ENCODE data around the gene LSM12. TPM values are rescaled to one million over a fixed set of nuclear protein-coding genes. Genes with fewer than 3 reads are reported as not detected.

LSM12 gene
- polyA plus RNA-seq, 1 of the 3 experiments (the other 2 are of a cell fraction): 26.6 TPM

- peaks cover 16 to 55% of the 10 kb centered on the region in 2 experiments for H3K36me3 ChIP-seq (replicated peaks in 1 of 2; ENCODE audit: control insufficient read depth in 1 of 2, insufficient read depth in 2 of 2, low read length in 1 of 2)
- no peak overlapping the region for H3K4me2 ChIP-seq
- peaks cover 38% of the 10 kb centered on the region for H3K79me2 ChIP-seq (ENCODE audit: insufficient read depth)
- no peaks in the 10 kb centered on the region for H4K20me1 ChIP-seq (ENCODE audit: insufficient read depth)
- H3F3A ChIP-seq (replicated peaks; ENCODE audit: insufficient read depth): peaks cover 11% of the 10 kb centered on the region
- H3K9ac ChIP-seq: no peak overlapping the region
- H3K4me3 ChIP-seq (ENCODE audit: low read depth in 2 of 2, low read length in 1 of 2): no peak overlapping the region
- no peak overlapping the region for H3K27ac ChIP-seq (ENCODE audit: low read depth in 2 of 2, low read length in 1 of 2)
- 95% methylated on average over 10 of the region's 10 CpGs for WGBS (ENCODE audit: low lambda C conversion rate)
- TF ChIP-seq USF2 (IDR thresholded peaks at IDR 0.05; ENCODE audit: borderline replicate concordance, low read depth, low read length) (no peak), RFX5 (IDR thresholded peaks at IDR 0.05; ENCODE audit: low read length) (no peak), SIN3A (IDR thresholded peaks at IDR 0.05; ENCODE audit: borderline replicate concordance, low read depth, low read length) (no peak), ZBTB33 (IDR thresholded peaks at IDR 0.05; ENCODE audit: borderline replicate concordance, low read depth) (no peak), FOSL2 (IDR thresholded peaks at IDR 0.05; ENCODE audit: borderline replicate concordance, low read depth) (no peak)
- no peak for DNase-seq
- H3K9me2 ChIP-seq: no peaks in the 10 kb centered on the region
- H3K9me3 ChIP-seq: no peaks in the 10 kb centered on the region
- ChIA-PET POLR2A (interaction anchor here (1.1 kb wide), 1 partner anchor 12 kb away, joined by 3 read pairs; no protein-coding TSS in a partner anchor), CTCF (interaction anchor here (1.3 to 3.5 kb wide), 2 partner anchors 8 to 130 kb away, joined by 3 to 20 read pairs; no protein-coding TSS in a partner anchor)
- H3K27me3 ChIP-seq (ENCODE audit: insufficient read depth): no peaks in the 10 kb centered on the region
- H3K4me1 ChIP-seq (ENCODE audit: control insufficient read depth in 1 of 2, insufficient read depth in 2 of 2, low read depth in 1 of 2, low read length in 1 of 2): peaks cover 3 to 7% of the 10 kb centered on the region in 2 experiments; a peak in 2 of 4 replicates
- H2AFZ ChIP-seq (ENCODE audit: low read depth): no peak overlapping the region
These were observed 9.3 kb upstream of the LSM12 start for GRCh38 chr17:44075598-44076293.

- POLR2A ChIA-PET: interaction anchor here (1.1 kb wide), 1 partner anchor 12 kb away, joined by 3 read pairs; no protein-coding TSS in a partner anchor
- Histone ChIP-seq H3K27me3 (ENCODE audit: insufficient read depth) (no peaks in the 10 kb centered on the region), H3K9ac (no peak overlapping the region), H3K9me2 (no peaks in the 10 kb centered on the region), H3K4me3 (ENCODE audit: low read depth in 2 of 2, low read length in 1 of 2) (no peak overlapping the region), H3K4me1 (ENCODE audit: control insufficient read depth in 1 of 2, insufficient read depth in 2 of 2, low read depth in 1 of 2, low read length in 1 of 2) (peaks cover 7 to 11% of the 10 kb centered on the region in 2 experiments), H3K36me3 (replicated peaks in 1 of 2; ENCODE audit: control insufficient read depth in 1 of 2, insufficient read depth in 2 of 2, low read length in 1 of 2) (peaks cover 14 to 48% of the 10 kb centered on the region in 2 experiments), H3K27ac (ENCODE audit: low read depth in 2 of 2, low read length in 1 of 2) (no peak overlapping the region), H3K79me2 (ENCODE audit: insufficient read depth) (peaks cover 38% of the 10 kb centered on the region), H3K4me2 (no peak overlapping the region), H4K20me1 (ENCODE audit: insufficient read depth) (no peaks in the 10 kb centered on the region), H3F3A (replicated peaks; ENCODE audit: insufficient read depth) (peaks cover 16% of the 10 kb centered on the region), H2AFZ (ENCODE audit: low read depth) (no peak overlapping the region), H3K9me3 (no peaks in the 10 kb centered on the region)
- no peak for DNase-seq
- no peak for TF ChIP-seq CTCF (IDR thresholded peaks at IDR 0.05)
- TF ChIP-seq RCOR1 (IDR thresholded peaks at IDR 0.05; ENCODE audit: low read length): no peak
- no peak for TF ChIP-seq FOXM1 (IDR thresholded peaks at IDR 0.05; ENCODE audit: low read depth)
- TF ChIP-seq POLR2AphosphoS5 (IDR thresholded peaks at IDR 0.05; ENCODE audit: low read depth, low read length): no peak
- TF ChIP-seq TAF1 (IDR thresholded peaks at IDR 0.05; ENCODE audit: borderline replicate concordance, low read depth, low read length): no peak
- no peak for TF ChIP-seq JUND (IDR thresholded peaks at IDR 0.05)
- 92% methylated on average over 8 of the region's 9 CpGs for WGBS (ENCODE audit: low lambda C conversion rate)
- CTCF ChIA-PET: interaction anchor here (0.5 to 3.5 kb wide), 7 partner anchors 9 to 129 kb away, joined by 3 to 20 read pairs (median 3); no protein-coding TSS in a partner anchor
These were observed 8.4 kb upstream of the LSM12 start for GRCh38 chr17:44074911-44075285.
